ENCODE results near the gene NWD2. TPM values are rescaled to one million over a fixed set of nuclear protein-coding genes. Genes with fewer than 3 reads are reported as not detected.
"Not testable (repeated sequence)": the region's sequence is repeated elsewhere in the genome, so short reads cannot be mapped to it uniquely, and the experiment has no call there.

Gene NWD2
- total RNA-seq, 2 donors from 2014 or later: 0.22 to 0.42 TPM

- intact Hi-C loops (cut with DNase I): no loop called here
- no peak overlapping the region for H3K4me3 ChIP-seq
- no peak for TF ChIP-seq CTCF (IDR thresholded peaks at IDR 0.05)
- DNase-seq: no peak
- H3K9me3 ChIP-seq: no peaks in the 10 kb centered on the region
- peak overlapping the region in 1 of 2 donors; percentile 19 for H3K9ac ChIP-seq (ENCODE audit: low read depth in 2 of 2, low read length in 2 of 2)
- no peaks in the 10 kb centered on the region for H3K36me3 ChIP-seq
- H3K27me3 ChIP-seq: no peaks in the 10 kb centered on the region
- H3K4me1 ChIP-seq: no peaks in the 10 kb centered on the region
- H3K27ac ChIP-seq: peak overlapping the region; percentile 44
These were observed 241.6 kb downstream of the NWD2 start for GRCh38 chr4:37486166-37486565.

- H3K27ac ChIP-seq: no peak overlapping the region
- no peaks in the 10 kb centered on the region for H3K4me1 ChIP-seq
- H3K4me3 ChIP-seq: no peak overlapping the region
- no peaks in the 10 kb centered on the region for H3K36me3 ChIP-seq
- intact Hi-C loops (cut with DNase I): no loop called here
- H3K27me3 ChIP-seq: no peaks in the 10 kb centered on the region
- no peak for DNase-seq
- no peaks in the 10 kb centered on the region for H3K9me3 ChIP-seq
- no peak overlapping the region for H3K9ac ChIP-seq (ENCODE audit: low read depth in 2 of 2, low read length in 2 of 2)
- TF ChIP-seq CTCF (IDR thresholded peaks at IDR 0.05): no peak
These were observed 243.1 kb downstream of the NWD2 start for GRCh38 chr4:37487668-37488067.

GRCh38 chr4:37489697-37490096 lies 245.2 kb downstream of the NWD2 start:
- no peaks in the 10 kb centered on the region for H3K36me3 ChIP-seq
- H3K9me3 ChIP-seq: no peaks in the 10 kb centered on the region
- peak overlapping the region; percentile 38 for H3K27ac ChIP-seq
- intact Hi-C loops (cut with DNase I): no loop called here
- H3K4me3 ChIP-seq: no peak overlapping the region
- no peak for DNase-seq
- H3K9ac ChIP-seq (ENCODE audit: low read depth in 2 of 2, low read length in 2 of 2): peak overlapping the region in 1 of 2 donors; percentile 49
- TF ChIP-seq CTCF (IDR thresholded peaks at IDR 0.05): no peak
- no peaks in the 10 kb centered on the region for H3K4me1 ChIP-seq
- no peaks in the 10 kb centered on the region for H3K27me3 ChIP-seq

GRCh38 chr4:37490391-37491347 lies 246.1 kb downstream of the NWD2 start:
- Histone ChIP-seq H3K36me3 (no peaks in the 10 kb centered on the region), H3K9ac (ENCODE audit: low read depth in 2 of 2, low read length in 2 of 2) (peak overlapping the region in 1 of 2 donors; percentile 49), H3K27me3 (no peaks in the 10 kb centered on the region), H3K4me3 (no peak overlapping the region), H3K27ac (peak overlapping the region; percentile 38), H3K4me1 (no peaks in the 10 kb centered on the region), H3K9me3 (no peaks in the 10 kb centered on the region)
- intact Hi-C loops (cut with DNase I): no loop called here
- DNase-seq: peak; percentile 49
- no peak for TF ChIP-seq CTCF (IDR thresholded peaks at IDR 0.05)

GRCh38 chr4:37495353-37495752 lies 250.8 kb downstream of the NWD2 start:
- intact Hi-C loops (cut with DNase I); H3K36me3 ChIP-seq; H3K9me3 ChIP-seq; DNase-seq; H3K27me3 ChIP-seq; H3K4me3 ChIP-seq; H3K27ac ChIP-seq; H3K9ac ChIP-seq (ENCODE audit: low read depth in 2 of 2, low read length in 2 of 2); H3K4me1 ChIP-seq: not testable (repeated sequence)

Small RNAs within 50 kb of the gene (microRNA-seq; reads per million reads assigned to microRNA genes)
- gene MIR4801: not detected
